ENCODE results near the gene RUNX1.

GRCh38 chr21:34870246-34870645, 178.9 kb downstream of the RUNX1 start:
- TF ChIP-seq, protein P1, sequence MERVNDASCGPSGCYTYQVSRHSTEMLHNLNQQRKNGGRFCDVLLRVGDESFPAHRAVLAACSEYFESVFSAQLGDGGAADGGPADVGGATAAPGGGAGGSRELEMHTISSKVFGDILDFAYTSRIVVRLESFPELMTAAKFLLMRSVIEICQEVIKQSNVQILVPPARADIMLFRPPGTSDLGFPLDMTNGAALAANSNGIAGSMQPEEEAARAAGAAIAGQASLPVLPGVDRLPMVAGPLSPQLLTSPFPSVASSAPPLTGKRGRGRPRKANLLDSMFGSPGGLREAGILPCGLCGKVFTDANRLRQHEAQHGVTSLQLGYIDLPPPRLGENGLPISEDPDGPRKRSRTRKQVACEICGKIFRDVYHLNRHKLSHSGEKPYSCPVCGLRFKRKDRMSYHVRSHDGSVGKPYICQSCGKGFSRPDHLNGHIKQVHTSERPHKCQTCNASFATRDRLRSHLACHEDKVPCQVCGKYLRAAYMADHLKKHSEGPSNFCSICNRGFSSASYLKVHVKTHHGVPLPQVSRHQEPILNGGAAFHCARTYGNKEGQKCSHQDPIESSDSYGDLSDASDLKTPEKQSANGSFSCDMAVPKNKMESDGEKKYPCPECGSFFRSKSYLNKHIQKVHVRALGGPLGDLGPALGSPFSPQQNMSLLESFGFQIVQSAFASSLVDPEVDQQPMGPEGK (CRISPR knock-in tag; IDR thresholded peaks at IDR 0.05; ENCODE audit: borderline replicate concordance), result no peak
- no peak for TF ChIP-seq RARB (CRISPR knock-in tag; IDR thresholded peaks at IDR 0.05)

Measured in SK-N-SH treated with all-trans-retinoic acid at 6 μM for 48 hours (cell line).